Measurements from ENCODE around the gene SDC4. TPM values are rescaled to one million over a fixed set of nuclear protein-coding genes. Genes with fewer than 3 reads are reported as not detected.

SDC4 gene
- total RNA-seq, 1 donor from 2014 or later: 4.2 TPM

GRCh38 chr20:45304464-45304999 is 43.7 kb downstream of the SDC4 start:
- Histone ChIP-seq H3K27me3 (ENCODE audit: control insufficient read depth in 3 of 3, insufficient read depth in 3 of 3, low read length in 3 of 3) (peaks cover 36 to 52% (median 37%) of the 10 kb centered on the region in 3 donors), H3K4me3 (ENCODE audit: low read length in 3 of 3) (no peak overlapping the region), H3K9ac (ENCODE audit: low read depth in 1 of 3, low read length in 3 of 3) (no peak overlapping the region), H3K9me3 (ENCODE audit: control insufficient read depth in 3 of 3, low read length in 3 of 3) (no peaks in the 10 kb centered on the region), H3K27ac (ENCODE audit: low read depth, low read length) (no peak overlapping the region), H3K4me1 (ENCODE audit: control insufficient read depth in 3 of 3, insufficient read depth in 3 of 3, low read length in 3 of 3) (peaks cover 7 to 14% (median 10%) of the 10 kb centered on the region in 3 donors), H3K36me3 (ENCODE audit: control insufficient read depth in 3 of 3, insufficient read depth in 3 of 3, low read length in 3 of 3) (no peaks in the 10 kb centered on the region)

- Histone ChIP-seq H3K9ac (ENCODE audit: low read depth in 1 of 3, low read length in 3 of 3) (no peak overlapping the region), H3K36me3 (ENCODE audit: control insufficient read depth in 3 of 3, insufficient read depth in 3 of 3, low read length in 3 of 3) (no peaks in the 10 kb centered on the region), H3K4me1 (ENCODE audit: control insufficient read depth in 3 of 3, insufficient read depth in 3 of 3, low read length in 3 of 3) (peaks cover 7 to 14% (median 10%) of the 10 kb centered on the region in 3 donors), H3K4me3 (ENCODE audit: low read length in 3 of 3) (no peak overlapping the region), H3K27ac (ENCODE audit: low read depth, low read length) (no peak overlapping the region), H3K9me3 (ENCODE audit: control insufficient read depth in 3 of 3, low read length in 3 of 3) (no peaks in the 10 kb centered on the region), H3K27me3 (ENCODE audit: control insufficient read depth in 3 of 3, insufficient read depth in 3 of 3, low read length in 3 of 3) (peaks cover 36 to 52% (median 37%) of the 10 kb centered on the region in 3 donors)
These were observed 44.4 kb downstream of the SDC4 start for GRCh38 chr20:45303586-45304463.

- peaks cover 0 to 4% (median 2%) of the 10 kb centered on the region in 3 donors for H3K4me1 ChIP-seq (ENCODE audit: control insufficient read depth in 3 of 3, insufficient read depth in 3 of 3, low read length in 3 of 3)
- H3K36me3 ChIP-seq (ENCODE audit: control insufficient read depth in 3 of 3, insufficient read depth in 3 of 3, low read length in 3 of 3): no peaks in the 10 kb centered on the region
- H3K27ac ChIP-seq (ENCODE audit: low read depth, low read length): no peak overlapping the region
- H3K4me3 ChIP-seq (ENCODE audit: low read length in 3 of 3): no peak overlapping the region
- no peaks in the 10 kb centered on the region for H3K9me3 ChIP-seq (ENCODE audit: control insufficient read depth in 3 of 3, low read length in 3 of 3)
- H3K9ac ChIP-seq (ENCODE audit: low read depth in 1 of 3, low read length in 3 of 3): no peak overlapping the region
- H3K27me3 ChIP-seq (ENCODE audit: control insufficient read depth in 3 of 3, insufficient read depth in 3 of 3, low read length in 3 of 3): peaks cover 33 to 55% (median 46%) of the 10 kb centered on the region in 3 donors
These were observed 46.4 kb downstream of the SDC4 start for GRCh38 chr20:45301824-45302271.

- H3K4me1 ChIP-seq (ENCODE audit: control insufficient read depth in 3 of 3, insufficient read depth in 3 of 3, low read length in 3 of 3): no peaks in the 10 kb centered on the region
- H3K9ac ChIP-seq (ENCODE audit: low read depth in 1 of 3, low read length in 3 of 3): no peak overlapping the region
- no peak overlapping the region for H3K27ac ChIP-seq (ENCODE audit: low read depth, low read length)
- H3K4me3 ChIP-seq (ENCODE audit: low read length in 3 of 3): no peak overlapping the region
- no peaks in the 10 kb centered on the region for H3K36me3 ChIP-seq (ENCODE audit: control insufficient read depth in 3 of 3, insufficient read depth in 3 of 3, low read length in 3 of 3)
- H3K9me3 ChIP-seq (ENCODE audit: control insufficient read depth in 3 of 3, low read length in 3 of 3): no peaks in the 10 kb centered on the region
- peaks cover 24 to 46% (median 41%) of the 10 kb centered on the region in 3 donors for H3K27me3 ChIP-seq (ENCODE audit: control insufficient read depth in 3 of 3, insufficient read depth in 3 of 3, low read length in 3 of 3)
These were observed 47.3 kb downstream of the SDC4 start for GRCh38 chr20:45300961-45301360.

GRCh38 chr20:45299786-45300185 is 48.4 kb downstream of the SDC4 start:
- no peaks in the 10 kb centered on the region for H3K36me3 ChIP-seq (ENCODE audit: control insufficient read depth in 3 of 3, insufficient read depth in 3 of 3, low read length in 3 of 3)
- H3K9ac ChIP-seq (ENCODE audit: low read depth in 1 of 3, low read length in 3 of 3): no peak overlapping the region
- no peaks in the 10 kb centered on the region for H3K9me3 ChIP-seq (ENCODE audit: control insufficient read depth in 3 of 3, low read length in 3 of 3)
- peaks cover 18 to 39% (median 35%) of the 10 kb centered on the region in 3 donors for H3K27me3 ChIP-seq (ENCODE audit: control insufficient read depth in 3 of 3, insufficient read depth in 3 of 3, low read length in 3 of 3)
- H3K4me3 ChIP-seq (ENCODE audit: low read length in 3 of 3): no peak overlapping the region
- H3K4me1 ChIP-seq (ENCODE audit: control insufficient read depth in 3 of 3, insufficient read depth in 3 of 3, low read length in 3 of 3): no peaks in the 10 kb centered on the region
- no peak overlapping the region for H3K27ac ChIP-seq (ENCODE audit: low read depth, low read length)

GRCh38 chr20:45297786-45298497 is 50.3 kb downstream of the SDC4 start:
- no peaks in the 10 kb centered on the region for H3K9me3 ChIP-seq (ENCODE audit: control insufficient read depth in 3 of 3, low read length in 3 of 3)
- no peak overlapping the region for H3K27ac ChIP-seq (ENCODE audit: low read depth, low read length)
- peaks cover 6 to 7% (median 7%) of the 10 kb centered on the region in 3 donors for H3K4me1 ChIP-seq (ENCODE audit: control insufficient read depth in 3 of 3, insufficient read depth in 3 of 3, low read length in 3 of 3)
- H3K27me3 ChIP-seq (ENCODE audit: control insufficient read depth in 3 of 3, insufficient read depth in 3 of 3, low read length in 3 of 3): peaks cover 15 to 39% (median 23%) of the 10 kb centered on the region in 3 donors
- H3K36me3 ChIP-seq (ENCODE audit: control insufficient read depth in 3 of 3, insufficient read depth in 3 of 3, low read length in 3 of 3): no peaks in the 10 kb centered on the region
- no peak overlapping the region for H3K9ac ChIP-seq (ENCODE audit: low read depth in 1 of 3, low read length in 3 of 3)
- no peak overlapping the region for H3K4me3 ChIP-seq (ENCODE audit: low read length in 3 of 3)

GRCh38 chr20:45294659-45295058 is 53.6 kb downstream of the SDC4 start:
- Histone ChIP-seq H3K27ac (ENCODE audit: low read depth, low read length) (no peak overlapping the region), H3K4me3 (ENCODE audit: low read length in 3 of 3) (no peak overlapping the region), H3K9me3 (ENCODE audit: control insufficient read depth in 3 of 3, low read length in 3 of 3) (no peaks in the 10 kb centered on the region), H3K27me3 (ENCODE audit: control insufficient read depth in 3 of 3, insufficient read depth in 3 of 3, low read length in 3 of 3) (peaks cover 16 to 34% (median 17%) of the 10 kb centered on the region in 3 donors), H3K4me1 (ENCODE audit: control insufficient read depth in 3 of 3, insufficient read depth in 3 of 3, low read length in 3 of 3) (peaks cover 6 to 15% (median 9%) of the 10 kb centered on the region in 3 donors), H3K36me3 (ENCODE audit: control insufficient read depth in 3 of 3, insufficient read depth in 3 of 3, low read length in 3 of 3) (no peaks in the 10 kb centered on the region), H3K9ac (ENCODE audit: low read depth in 1 of 3, low read length in 3 of 3) (no peak overlapping the region)

- H3K36me3 ChIP-seq (ENCODE audit: control insufficient read depth in 3 of 3, insufficient read depth in 3 of 3, low read length in 3 of 3): no peaks in the 10 kb centered on the region
- H3K27me3 ChIP-seq (ENCODE audit: control insufficient read depth in 3 of 3, insufficient read depth in 3 of 3, low read length in 3 of 3): peaks cover 16 to 34% (median 18%) of the 10 kb centered on the region in 3 donors
- no peaks in the 10 kb centered on the region for H3K9me3 ChIP-seq (ENCODE audit: control insufficient read depth in 3 of 3, low read length in 3 of 3)
- no peak overlapping the region for H3K27ac ChIP-seq (ENCODE audit: low read depth, low read length)
- H3K9ac ChIP-seq (ENCODE audit: low read depth in 1 of 3, low read length in 3 of 3): peak overlapping the region in 1 of 3 donors; percentile 57
- peak overlapping the region in 2 of 3 donors; percentile 66 to 69 for H3K4me3 ChIP-seq (ENCODE audit: low read length in 3 of 3)
- H3K4me1 ChIP-seq (ENCODE audit: control insufficient read depth in 3 of 3, insufficient read depth in 3 of 3, low read length in 3 of 3): peaks cover 6 to 15% (median 9%) of the 10 kb centered on the region in 3 donors
These were observed 54.2 kb downstream of the SDC4 start for GRCh38 chr20:45294003-45294368.

- no peaks in the 10 kb centered on the region for H3K36me3 ChIP-seq (ENCODE audit: control insufficient read depth in 3 of 3, insufficient read depth in 3 of 3, low read length in 3 of 3)
- peaks cover 14 to 34% (median 25%) of the 10 kb centered on the region in 3 donors for H3K27me3 ChIP-seq (ENCODE audit: control insufficient read depth in 3 of 3, insufficient read depth in 3 of 3, low read length in 3 of 3)
- peak overlapping the region in 1 of 3 donors; percentile 57 for H3K9ac ChIP-seq (ENCODE audit: low read depth in 1 of 3, low read length in 3 of 3)
- peaks cover 6 to 15% (median 9%) of the 10 kb centered on the region in 3 donors for H3K4me1 ChIP-seq (ENCODE audit: control insufficient read depth in 3 of 3, insufficient read depth in 3 of 3, low read length in 3 of 3)
- H3K9me3 ChIP-seq (ENCODE audit: control insufficient read depth in 3 of 3, low read length in 3 of 3): no peaks in the 10 kb centered on the region
- H3K4me3 ChIP-seq (ENCODE audit: low read length in 3 of 3): peak overlapping the region; percentile 46 to 69 (median 66)
- no peak overlapping the region for H3K27ac ChIP-seq (ENCODE audit: low read depth, low read length)
These were observed 54.9 kb downstream of the SDC4 start for GRCh38 chr20:45293041-45294002.

Measured in skeletal muscle tissue (tissue), 4 donors.